ENCODE data around the gene DIAPH1. TPM values are rescaled to one million over a fixed set of nuclear protein-coding genes. Genes with fewer than 3 reads are reported as not detected.

The DIAPH1 gene
- total RNA-seq (2014; rRNA removed; shearing (Covaris generic)) = 52.1 and 55.8 TPM in 2 replicates

GRCh38 chr5:141618804-141619554, at the start of gene DIAPH1:
TSS of gene DIAPH1 (minus strand) at chr5:141619000. CDS start at chr5:141618914, 86 bp downstream.

GRCh38 chr5:141650851-141651727, 32.3 kb upstream of the DIAPH1 start, which contains the start of gene FCHSD1:
TSS of gene FCHSD1 (minus strand) at chr5:141651418. CDS start at chr5:141651368, 50 bp downstream.

GRCh38 chr5:141636413-141637122, 17.8 kb upstream of the DIAPH1 start, which contains the start of the genes HDAC3 and RELL2:
TSS of gene HDAC3 (minus strand) at chr5:141636849. CDS start at chr5:141636790, 59 bp downstream.
TSS of gene RELL2 (plus strand) at chr5:141636997. CDS start at chr5:141638226, 1,229 bp downstream.

GRCh38 chr5:141488591-141489561, 129.9 kb downstream of the DIAPH1 start, which contains the start of gene PCDHGC5:
TSS of gene PCDHGC5 (plus strand) at chr5:141489081. CDS start at chr5:141489241, 160 bp downstream.

GRCh38 chr5:141484641-141485311, 134.0 kb downstream of the DIAPH1 start, which contains the start of gene PCDHGC4:
TSS of gene PCDHGC4 (plus strand) at chr5:141485030. CDS start at chr5:141485174, 144 bp downstream.

GRCh38 chr5:141475625-141476131, 143.1 kb downstream of the DIAPH1 start, which contains the start of gene PCDHGC3:
TSS of gene PCDHGC3 (plus strand) at chr5:141475966. CDS start at chr5:141476117, 151 bp downstream.

Small RNA genes within 50 kb of the gene (small RNA-seq; reads per million reads assigned to genes)
- gene RPS27AP10 = not detected

Other genes starting within 250 kb of the DIAPH1 start
- gene PCDHGB3, start 248.8 kb downstream of the DIAPH1 start, total RNA-seq (2014; rRNA removed; shearing (Covaris generic)) = 0.83 and 1.5 TPM in 2 replicates
- gene PCDHGA6, start 245.1 kb downstream of the DIAPH1 start, total RNA-seq (2014; rRNA removed; shearing (Covaris generic)) = 1.2 and 1.5 TPM in 2 replicates
- gene PCDHGA7, start 236.3 kb downstream of the DIAPH1 start, total RNA-seq (2014; rRNA removed; shearing (Covaris generic)) = 6.1 and 8.1 TPM in 2 replicates
- 2.0 TPM in 2 replicates for gene PCDHGB4, start 231.3 kb downstream of the DIAPH1 start, total RNA-seq (2014; rRNA removed; shearing (Covaris generic))
- 1.1 and 1.6 TPM in 2 replicates for gene PCDHGA8, start 226.4 kb downstream of the DIAPH1 start, total RNA-seq (2014; rRNA removed; shearing (Covaris generic))
- gene PCDHGB5, start 221.1 kb downstream of the DIAPH1 start, total RNA-seq (2014; rRNA removed; shearing (Covaris generic)) = 1.9 and 2.4 TPM in 2 replicates
- 1.1 and 2.7 TPM in 2 replicates for gene PCDHGA9, start 216.2 kb downstream of the DIAPH1 start, total RNA-seq (2014; rRNA removed; shearing (Covaris generic))
- 0.80 and 1.2 TPM in 2 replicates for gene PCDHGB6, start 211.0 kb downstream of the DIAPH1 start, total RNA-seq (2014; rRNA removed; shearing (Covaris generic))
- gene PCDHGA10, start 206.0 kb downstream of the DIAPH1 start, total RNA-seq (2014; rRNA removed; shearing (Covaris generic)) = 4.3 and 6.0 TPM in 2 replicates
- 0.72 and 0.90 TPM in 2 replicates for gene PCDHGB7, start 201.3 kb downstream of the DIAPH1 start, total RNA-seq (2014; rRNA removed; shearing (Covaris generic))
- gene PCDHGA11, start 197.9 kb downstream of the DIAPH1 start, total RNA-seq (2014; rRNA removed; shearing (Covaris generic)) = 0.30 and 0.96 TPM in 2 replicates
- 0.80 and 1.2 TPM in 2 replicates for gene PCDHGA12, start 188.5 kb downstream of the DIAPH1 start, total RNA-seq (2014; rRNA removed; shearing (Covaris generic))
- gene PCDHGC3, start 143.0 kb downstream of the DIAPH1 start, total RNA-seq (2014; rRNA removed; shearing (Covaris generic)) = 62.5 and 65.1 TPM in 2 replicates
- gene PCDHGC4, start 134.0 kb downstream of the DIAPH1 start, total RNA-seq (2014; rRNA removed; shearing (Covaris generic)) = 1.3 and 1.8 TPM in 2 replicates
- gene PCDHGC5, start 129.9 kb downstream of the DIAPH1 start, total RNA-seq (2014; rRNA removed; shearing (Covaris generic)) = 1.1 and 1.3 TPM in 2 replicates
- 56.6 and 64.4 TPM in 2 replicates for gene HDAC3, start 17.8 kb upstream of the DIAPH1 start, total RNA-seq (2014; rRNA removed; shearing (Covaris generic))
- gene RELL2, start 18.0 kb upstream of the DIAPH1 start, total RNA-seq (2014; rRNA removed; shearing (Covaris generic)) = 6.0 and 8.6 TPM in 2 replicates
- gene FCHSD1, start 32.4 kb upstream of the DIAPH1 start, total RNA-seq (2014; rRNA removed; shearing (Covaris generic)) = 16.6 and 21.5 TPM in 2 replicates
- gene ARAP3, start 63.2 kb upstream of the DIAPH1 start, total RNA-seq (2014; rRNA removed; shearing (Covaris generic)) = 15.1 and 17.0 TPM in 2 replicates